Subcutaneous abdominal adipose tissue (tissue), 5 donors: Measurements from ENCODE around the gene ACOT11.

Experiments
- H3K27ac ChIP-seq: one replicate; pipeline ENCODE4 v1.7.0; 2013; ENCODE audit warnings: low read depth, mild to moderate bottlenecking, inconsistent platforms, low read length, moderate library complexity
- H3K27me3 ChIP-seq, 5 donors: one replicate each; pipeline ENCODE4 v1.7.0; 2013; ENCODE audit warnings: low read length in 5 of 5, inconsistent platforms in 1 of 5; ENCODE audit not compliant: control insufficient read depth in 5 of 5, insufficient read depth in 4 of 5
- H3K36me3 ChIP-seq, 5 donors: one replicate each; pipeline ENCODE4 v1.7.0; 2013; ENCODE audit warnings: low read length in 5 of 5; ENCODE audit not compliant: control insufficient read depth in 5 of 5, insufficient read depth in 5 of 5
- H3K4me1 ChIP-seq, 5 donors: one replicate each; pipeline ENCODE4 v1.7.0; 2013; ENCODE audit warnings: low read length in 5 of 5, mild to moderate bottlenecking in 3 of 5, moderate library complexity in 1 of 5; ENCODE audit not compliant: control insufficient read depth in 5 of 5, insufficient read depth in 5 of 5
- H3K4me3 ChIP-seq, 5 donors: one replicate each; pipeline ENCODE4 v1.7.0; 2013; ENCODE audit warnings: low read length in 5 of 5, low read depth in 1 of 5
- H3K9ac ChIP-seq, 5 donors: one replicate each; pipeline ENCODE4 v1.7.0; 2013; ENCODE audit warnings: low read length in 5 of 5, mild to moderate bottlenecking in 4 of 5, moderate library complexity in 3 of 5
- H3K9me3 ChIP-seq, 5 donors: one replicate each; pipeline ENCODE4 v1.7.0; 2013; ENCODE audit warnings: low read length in 5 of 5; ENCODE audit not compliant: control insufficient read depth in 5 of 5
- donor health status: healthy.
- donor health status: healthy.
- donor health status: healthy.
- donor health status: healthy.
- donor health status: healthy.

Gene ACOT11

GRCh38 chr1:54583871-54584270, 35.8 kb downstream of the ACOT11 start:
- no peak overlapping the region for H3K27ac ChIP-seq

DNA sequence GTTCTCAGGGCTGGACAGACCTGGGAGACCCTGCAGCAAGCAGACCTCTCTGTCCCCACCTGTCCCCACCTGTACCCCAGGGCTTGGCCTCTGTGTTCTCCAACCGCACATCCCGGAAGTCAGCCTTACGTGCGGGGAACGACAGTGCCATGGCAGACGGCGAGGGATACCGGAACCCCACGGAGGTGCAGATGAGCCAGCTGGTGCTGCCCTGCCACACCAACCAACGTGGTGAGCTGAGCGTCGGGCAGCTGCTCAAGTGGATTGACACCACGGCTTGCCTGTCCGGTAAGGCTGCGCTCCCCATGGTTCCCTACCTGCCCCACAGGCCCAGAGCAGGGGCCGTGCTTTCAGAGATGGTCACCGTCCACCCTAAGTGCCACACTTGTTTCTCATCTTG, 36.5 kb downstream of the ACOT11 start:
- no peaks in the 10 kb centered on the region for H3K9me3 ChIP-seq
- peaks cover 2 to 20% (median 14%) of the 10 kb centered on the region in 5 donors for H3K4me1 ChIP-seq
- no peak overlapping the region for H3K27ac ChIP-seq
- no peaks in the 10 kb centered on the region for H3K36me3 ChIP-seq
- H3K27me3 ChIP-seq: no peaks in the 10 kb centered on the region
- H3K4me3 ChIP-seq: no peak overlapping the region
- no peak overlapping the region for H3K9ac ChIP-seq

More at GRCh38 chr1:54583871-54584270, 35.8 kb downstream of the ACOT11 start:
- H3K9ac ChIP-seq: no peak overlapping the region
- no peak overlapping the region for H3K4me3 ChIP-seq
- H3K9me3 ChIP-seq: no peaks in the 10 kb centered on the region
- H3K4me1 ChIP-seq: peaks cover 2 to 20% (median 14%) of the 10 kb centered on the region in 5 donors
- H3K36me3 ChIP-seq: no peaks in the 10 kb centered on the region
- H3K27me3 ChIP-seq: no peaks in the 10 kb centered on the region

- Histone ChIP-seq H3K9me3 (no peaks in the 10 kb centered on the region), H3K9ac (no peak overlapping the region), H3K27ac (no peak overlapping the region)
These were observed 37.4 kb downstream of the ACOT11 start for GRCh38 chr1:54585181-54586066.

GRCh38 chr1:54588377-54588776, 40.3 kb downstream of the ACOT11 start:
- H3K27me3 ChIP-seq: no peaks in the 10 kb centered on the region
- H3K9me3 ChIP-seq: no peaks in the 10 kb centered on the region
- H3K4me1 ChIP-seq: peaks cover 0 to 8% (median 2%) of the 10 kb centered on the region in 5 donors
- H3K4me3 ChIP-seq: no peak overlapping the region
- no peaks in the 10 kb centered on the region for H3K36me3 ChIP-seq
- H3K27ac ChIP-seq: no peak overlapping the region
- no peak overlapping the region for H3K9ac ChIP-seq

More at GRCh38 chr1:54585181-54586066, 37.4 kb downstream of the ACOT11 start:
- Histone ChIP-seq H3K4me1 (peaks cover 2 to 20% (median 14%) of the 10 kb centered on the region in 5 donors), H3K4me3 (no peak overlapping the region), H3K27me3 (no peaks in the 10 kb centered on the region), H3K36me3 (no peaks in the 10 kb centered on the region)

DNA sequence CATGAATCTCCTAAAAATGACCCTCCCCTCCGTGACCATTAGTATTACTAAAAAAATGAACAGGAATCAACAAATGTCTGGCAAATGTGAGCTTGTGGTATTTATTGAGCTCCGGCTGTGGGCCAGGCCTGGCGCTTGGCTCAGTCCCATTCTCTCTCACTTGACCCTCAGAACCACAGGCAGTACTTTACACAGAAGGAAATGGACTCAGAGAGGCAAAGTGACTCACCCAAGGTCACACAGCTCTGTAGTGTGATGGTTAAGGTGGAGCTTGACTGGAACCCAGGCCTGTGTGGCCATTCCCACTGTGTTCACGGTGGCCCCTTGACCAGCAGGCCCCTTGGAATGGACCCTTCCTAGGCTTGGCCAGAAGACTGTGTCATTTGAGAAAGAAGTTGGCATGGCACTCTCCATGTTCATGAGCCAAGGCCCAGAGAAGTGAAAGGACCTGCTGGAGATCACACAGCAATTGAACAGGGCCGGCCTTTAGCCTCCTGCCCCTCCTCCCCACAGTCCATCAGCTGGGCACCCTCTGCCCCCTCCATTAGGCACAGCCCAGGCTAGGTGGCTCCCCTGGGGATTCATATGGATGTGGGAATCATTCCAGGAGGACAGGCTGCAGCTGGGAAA, 43.2 kb downstream of the ACOT11 start:
- H3K9ac ChIP-seq: no peak overlapping the region
- no peaks in the 10 kb centered on the region for H3K36me3 ChIP-seq
- no peaks in the 10 kb centered on the region for H3K4me1 ChIP-seq
- no peaks in the 10 kb centered on the region for H3K27me3 ChIP-seq
- H3K4me3 ChIP-seq: no peak overlapping the region
- no peaks in the 10 kb centered on the region for H3K9me3 ChIP-seq
- H3K27ac ChIP-seq: no peak overlapping the region

DNA sequence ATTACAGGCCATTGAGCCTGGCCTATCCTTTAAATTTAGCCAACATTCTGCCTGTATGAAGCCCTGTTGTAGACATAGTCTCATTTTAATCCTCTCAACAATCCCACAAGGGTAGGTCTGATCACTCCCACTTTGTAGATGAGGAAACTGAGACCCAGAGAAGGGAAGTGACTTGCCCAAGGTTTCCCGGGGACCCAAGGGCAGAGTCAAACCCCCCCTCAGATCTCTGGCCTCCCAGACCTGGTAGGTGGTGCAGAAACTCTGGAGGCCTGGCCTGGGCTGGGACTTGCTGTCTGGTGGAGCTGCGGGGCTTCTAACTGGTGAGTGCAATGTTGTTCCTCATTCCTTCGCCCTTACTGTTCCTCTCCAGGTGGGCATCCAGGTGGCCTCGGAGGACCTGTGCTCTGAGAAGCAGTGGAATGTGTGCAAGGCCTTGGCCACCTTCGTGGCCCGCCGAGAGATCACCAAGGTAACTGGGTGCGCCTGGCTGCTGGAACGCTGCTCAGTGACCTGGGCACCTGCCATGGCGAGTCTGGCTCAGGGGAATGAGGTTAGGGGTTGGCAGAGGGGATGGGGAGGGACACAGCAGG, 45.6 kb downstream of the ACOT11 start:
- no peaks in the 10 kb centered on the region for H3K4me1 ChIP-seq
- no peaks in the 10 kb centered on the region for H3K27me3 ChIP-seq
- no peaks in the 10 kb centered on the region for H3K9me3 ChIP-seq
- H3K9ac ChIP-seq: no peak overlapping the region
- H3K36me3 ChIP-seq: no peaks in the 10 kb centered on the region
- no peak overlapping the region for H3K27ac ChIP-seq
- no peak overlapping the region for H3K4me3 ChIP-seq

- H3K27me3 ChIP-seq: no peaks in the 10 kb centered on the region
- H3K4me1 ChIP-seq: no peaks in the 10 kb centered on the region
- no peak overlapping the region for H3K27ac ChIP-seq
- no peak overlapping the region for H3K9ac ChIP-seq
- H3K9me3 ChIP-seq: no peaks in the 10 kb centered on the region
- H3K4me3 ChIP-seq: no peak overlapping the region
- H3K36me3 ChIP-seq: no peaks in the 10 kb centered on the region
These were observed 46.4 kb downstream of the ACOT11 start for GRCh38 chr1:54594463-54594862.

GRCh38 chr1:54595956-54596498, 48.0 kb downstream of the ACOT11 start:
- Histone ChIP-seq H3K27me3 (no peaks in the 10 kb centered on the region), H3K9ac (no peak overlapping the region), H3K27ac (no peak overlapping the region), H3K36me3 (no peaks in the 10 kb centered on the region), H3K4me1 (no peaks in the 10 kb centered on the region), H3K4me3 (no peak overlapping the region), H3K9me3 (no peaks in the 10 kb centered on the region)

DNA sequence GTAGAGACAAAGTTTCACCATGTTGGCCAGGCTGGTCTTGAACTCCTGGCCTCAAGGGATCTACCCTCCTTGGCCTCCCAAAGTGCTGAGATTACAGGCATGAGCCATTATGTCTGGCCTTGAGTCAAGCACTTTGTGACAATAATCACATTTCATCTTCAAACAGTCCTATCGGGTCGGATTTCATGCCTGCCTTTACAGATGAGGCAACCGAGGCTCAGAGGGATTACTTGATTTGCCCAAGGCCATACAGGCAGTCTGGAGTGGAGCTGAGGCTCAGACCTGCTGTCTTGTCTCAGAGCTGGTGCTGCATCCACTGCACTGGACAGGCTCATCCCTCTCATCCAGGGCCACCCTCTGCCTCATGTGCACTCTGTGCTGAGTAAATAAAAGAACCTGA, 48.7 kb downstream of the ACOT11 start:
- Histone ChIP-seq H3K27me3 (no peaks in the 10 kb centered on the region), H3K4me3 (no peak overlapping the region), H3K36me3 (no peaks in the 10 kb centered on the region), H3K9me3 (no peaks in the 10 kb centered on the region), H3K9ac (peak overlapping the region in 1 of 5 donors; percentile 53), H3K27ac (no peak overlapping the region), H3K4me1 (no peaks in the 10 kb centered on the region)
